Activated B cell treated with CpG ODN at 0.5 μM for 24 hours (primary cell): ENCODE data around the gene PDS5B. TPM values are rescaled to one million over a fixed set of nuclear protein-coding genes. Genes with fewer than 3 reads are reported as not detected.
A peak's percentile ranks its signal among the peaks of the same experiment; 100 is the strongest.

Source experiments
- ATAC-seq: fragments of 200-7000 bp; cut with Tn5 transposase; one replicate; pipeline ENCODE4 v1.10.0; 2021; ENCODE audit warnings: low read depth, mild to moderate bottlenecking, moderate library complexity
- CTCF ChIA-PET: fragments of 350-600 bp; sonication (Branson Sonifier 250); formaldehyde crosslinking; loops from one replicate; lab custom pipeline; 2021; ENCODE audit warnings: antibody characterized with exemption; lab: Charles Lee
- POLR2A ChIA-PET: fragments of 350-600 bp; sonication (Branson Sonifier 250); formaldehyde crosslinking; loops from one replicate; lab custom pipeline; 2021; ENCODE audit warnings: antibody characterized with exemption; lab: Charles Lee
- DNase-seq: peaks from one replicate; pipeline ENCODE4 v3.0.0; 2022
- H3K27ac Mint-ChIP-seq: one replicate; pipeline ENCODE4 v1.8.0; 2020; ENCODE audit warnings: mixed read lengths
- H3K27me3 Mint-ChIP-seq: one replicate; pipeline ENCODE4 v1.8.0; 2021; ENCODE audit warnings: mixed read lengths
- H3K36me3 Mint-ChIP-seq: one replicate; pipeline ENCODE4 v1.8.0; 2021; ENCODE audit warnings: low read depth, mixed read lengths
- H3K4me1 Mint-ChIP-seq: one replicate; pipeline ENCODE4 v1.8.0; 2021; ENCODE audit warnings: mixed read lengths
- H3K4me3 Mint-ChIP-seq: one replicate; pipeline ENCODE4 v1.8.0; 2020; ENCODE audit warnings: mild to moderate bottlenecking, mixed read lengths
- H3K9me3 Mint-ChIP-seq: one replicate; pipeline ENCODE4 v1.8.0; 2020; ENCODE audit warnings: mixed read lengths
- intact Hi-C: fragments of 100-400 bp; cut with micrococcal nuclease; formaldehyde crosslinking; loops from one replicate; pipeline ENCODE4 v1.15.1; 2024
- total RNA-seq: library from RNA; stranded (reverse); gene quantifications from 2 replicates; pipeline ENCODE4 v1.2.3, GENCODE V29; 2022
- TF ChIP-seq, protein P1 (sequence below): fragments of 200-600 bp; IDR thresholded peaks from one replicate; pipeline ENCODE4 v1.8.0; 2022; ENCODE audit warnings: antibody characterized with exemption, mild to moderate bottlenecking

PDS5B gene
- total RNA-seq, 1 donor from 2014 or later = 47.2 TPM

DNA sequence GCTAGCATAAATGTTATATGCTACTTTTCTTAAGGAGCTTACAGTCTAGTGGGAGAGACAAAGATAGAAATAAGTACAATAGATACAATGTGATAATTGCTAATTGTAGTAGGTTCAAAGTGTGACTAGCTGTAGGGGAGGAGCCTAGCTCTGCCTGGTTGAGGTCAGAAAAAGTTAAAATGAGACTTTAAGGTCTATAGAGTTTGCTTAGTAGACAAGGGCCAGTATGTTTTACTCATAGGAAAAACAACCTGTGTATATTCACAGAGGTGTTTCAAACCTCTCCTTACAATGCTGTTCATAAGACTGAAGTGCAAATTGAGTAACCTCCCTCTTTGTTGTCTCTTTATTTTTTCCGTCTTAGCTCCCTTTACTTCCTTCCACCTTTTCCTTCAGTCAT is 56.1 kb downstream of the PDS5B start:
- ATAC-seq (no peak), DNase-seq (no peak)
- H3K36me3 Mint-ChIP-seq = no peaks in the 10 kb centered on the region
- H3K27ac Mint-ChIP-seq = peak overlapping the region; percentile 25
- peaks cover 67% of the 10 kb centered on the region for H3K4me1 Mint-ChIP-seq
- H3K27me3 Mint-ChIP-seq = no peaks in the 10 kb centered on the region
- intact Hi-C loops = loop anchor here (5.0 kb wide), 1 partner anchor 260 kb away; no protein-coding TSS in a partner anchor
- H3K4me3 Mint-ChIP-seq = no peak overlapping the region
- TF ChIP-seq, protein P1, sequence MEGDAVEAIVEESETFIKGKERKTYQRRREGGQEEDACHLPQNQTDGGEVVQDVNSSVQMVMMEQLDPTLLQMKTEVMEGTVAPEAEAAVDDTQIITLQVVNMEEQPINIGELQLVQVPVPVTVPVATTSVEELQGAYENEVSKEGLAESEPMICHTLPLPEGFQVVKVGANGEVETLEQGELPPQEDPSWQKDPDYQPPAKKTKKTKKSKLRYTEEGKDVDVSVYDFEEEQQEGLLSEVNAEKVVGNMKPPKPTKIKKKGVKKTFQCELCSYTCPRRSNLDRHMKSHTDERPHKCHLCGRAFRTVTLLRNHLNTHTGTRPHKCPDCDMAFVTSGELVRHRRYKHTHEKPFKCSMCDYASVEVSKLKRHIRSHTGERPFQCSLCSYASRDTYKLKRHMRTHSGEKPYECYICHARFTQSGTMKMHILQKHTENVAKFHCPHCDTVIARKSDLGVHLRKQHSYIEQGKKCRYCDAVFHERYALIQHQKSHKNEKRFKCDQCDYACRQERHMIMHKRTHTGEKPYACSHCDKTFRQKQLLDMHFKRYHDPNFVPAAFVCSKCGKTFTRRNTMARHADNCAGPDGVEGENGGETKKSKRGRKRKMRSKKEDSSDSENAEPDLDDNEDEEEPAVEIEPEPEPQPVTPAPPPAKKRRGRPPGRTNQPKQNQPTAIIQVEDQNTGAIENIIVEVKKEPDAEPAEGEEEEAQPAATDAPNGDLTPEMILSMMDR = no peak
- POLR2A ChIA-PET = interaction anchor here (1.6 kb wide), 1 partner anchor 57 kb away, joined by 4 read pairs; the partner anchor contains the start of gene PDS5B
- no peaks in the 10 kb centered on the region for H3K9me3 Mint-ChIP-seq
- CTCF ChIA-PET = interaction anchor here (0.9 to 3.0 kb wide), 7 partner anchors 9 to 62 kb away, joined by 3 to 24 read pairs (median 4); partner anchors contain the start of gene PDS5B

DNA sequence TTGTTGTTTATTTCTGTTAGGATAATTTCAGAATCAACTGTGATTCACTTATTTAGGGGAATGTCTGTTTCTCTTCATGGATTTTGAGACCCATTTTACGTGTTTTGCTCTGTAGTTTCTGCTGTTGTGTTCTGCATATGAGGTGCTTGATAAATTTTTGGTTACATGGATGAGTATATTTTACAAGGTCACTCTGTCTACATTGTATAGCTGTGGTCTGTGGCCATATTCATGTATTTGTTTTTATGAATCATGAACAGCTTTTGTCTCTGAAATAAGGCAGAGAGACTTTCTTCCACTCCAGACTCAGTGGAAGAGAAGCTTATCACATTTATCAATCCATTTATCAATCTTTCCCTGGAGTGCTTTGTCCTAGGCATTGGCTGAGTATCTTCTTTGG is 56.6 kb downstream of the PDS5B start:
- H3K27me3 Mint-ChIP-seq = no peaks in the 10 kb centered on the region
- no peaks in the 10 kb centered on the region for H3K36me3 Mint-ChIP-seq
- POLR2A ChIA-PET = no interaction called here
- ATAC-seq = no peak
- no peak for DNase-seq
- peaks cover 71% of the 10 kb centered on the region for H3K4me1 Mint-ChIP-seq
- CTCF ChIA-PET = interaction anchor here (0.9 to 3.0 kb wide), 7 partner anchors 8 to 63 kb away, joined by 3 to 24 read pairs (median 4); partner anchors contain the start of gene PDS5B
- TF ChIP-seq, protein P1 = no peak
- intact Hi-C loops = loop anchor here (5.0 kb wide), 1 partner anchor 261 kb away; no protein-coding TSS in a partner anchor
- no peak overlapping the region for H3K4me3 Mint-ChIP-seq
- no peak overlapping the region for H3K27ac Mint-ChIP-seq
- H3K9me3 Mint-ChIP-seq = no peaks in the 10 kb centered on the region

DNA sequence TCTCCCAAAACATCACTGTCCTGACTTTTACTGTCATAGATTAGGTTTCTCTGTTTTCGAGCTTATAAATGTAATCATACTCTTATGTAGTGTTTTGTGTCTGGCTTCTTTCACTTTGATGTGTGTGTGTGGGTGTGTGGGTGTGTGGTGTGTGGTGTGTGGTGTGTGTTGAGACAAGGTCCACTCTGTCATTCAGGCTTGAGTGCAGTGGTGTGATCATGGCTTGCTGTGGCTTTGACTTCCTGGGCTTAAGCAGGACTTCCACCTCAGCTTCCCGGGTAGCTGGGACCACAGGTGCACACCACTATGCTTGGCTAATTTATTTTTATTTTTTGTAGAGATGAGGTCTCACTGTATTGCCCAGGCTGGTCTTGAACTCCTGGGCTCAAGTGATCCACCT is 59.6 kb downstream of the PDS5B start:
- TF ChIP-seq, protein P1 = no peak
- DNase-seq = no peak
- no peak for ATAC-seq
- H3K9me3 Mint-ChIP-seq = no peaks in the 10 kb centered on the region
- H3K36me3 Mint-ChIP-seq = no peaks in the 10 kb centered on the region
- ChIA-PET POLR2A (interaction anchor here (1.2 kb wide), 1 partner anchor 330 kb away, joined by 3 read pairs; the partner anchor contains the start of genes BRCA2 and ZAR1L), CTCF (interaction anchor here (0.7 to 1.6 kb wide), 2 partner anchors 10 to 60 kb away, joined by 3 to 6 read pairs; no protein-coding TSS in a partner anchor)
- no peaks in the 10 kb centered on the region for H3K27me3 Mint-ChIP-seq
- H3K27ac Mint-ChIP-seq = no peak overlapping the region
- peaks cover 86% of the 10 kb centered on the region for H3K4me1 Mint-ChIP-seq
- intact Hi-C loops = loop anchor here (2.0 kb wide), 1 partner anchor 13 kb away; no protein-coding TSS in a partner anchor
- H3K4me3 Mint-ChIP-seq = no peak overlapping the region

DNA sequence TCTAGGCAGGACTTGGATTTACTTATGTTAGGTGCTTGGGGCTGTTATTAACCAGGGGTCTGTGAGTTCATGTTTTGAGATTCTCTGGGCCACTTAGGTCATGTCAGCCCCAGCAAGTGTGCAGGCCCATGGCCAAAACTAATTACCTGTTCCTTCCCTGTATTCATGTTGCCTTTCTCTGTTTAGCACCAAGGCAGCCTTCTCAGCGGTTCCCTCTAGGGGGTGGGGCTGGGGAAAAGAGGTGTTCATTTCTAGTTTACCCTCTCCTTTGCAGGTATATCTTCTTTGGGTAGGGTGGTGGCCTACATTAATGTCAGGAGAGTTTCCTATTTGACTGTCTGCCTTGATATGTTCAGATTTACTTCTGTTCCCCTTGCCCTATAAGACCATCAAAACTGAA is 61.7 kb downstream of the PDS5B start:
- POLR2A ChIA-PET = no interaction called here
- CTCF ChIA-PET = interaction anchor here (1.1 to 2.4 kb wide), 5 partner anchors 9 to 62 kb away, joined by 3 to 9 read pairs (median 4); partner anchors contain the start of gene PDS5B
- no peak overlapping the region for H3K4me3 Mint-ChIP-seq
- H3K27me3 Mint-ChIP-seq = no peaks in the 10 kb centered on the region
- H3K27ac Mint-ChIP-seq = peak overlapping the region; percentile 14
- TF ChIP-seq, protein P1 = no peak
- DNase-seq (no peak), ATAC-seq (no peak)
- no peaks in the 10 kb centered on the region for H3K36me3 Mint-ChIP-seq
- no peaks in the 10 kb centered on the region for H3K9me3 Mint-ChIP-seq
- intact Hi-C loops = loop anchor here (1.0 to 2.0 kb wide), 2 partner anchors 9 to 15 kb away; no protein-coding TSS in a partner anchor
- peaks cover 66% of the 10 kb centered on the region for H3K4me1 Mint-ChIP-seq

DNA sequence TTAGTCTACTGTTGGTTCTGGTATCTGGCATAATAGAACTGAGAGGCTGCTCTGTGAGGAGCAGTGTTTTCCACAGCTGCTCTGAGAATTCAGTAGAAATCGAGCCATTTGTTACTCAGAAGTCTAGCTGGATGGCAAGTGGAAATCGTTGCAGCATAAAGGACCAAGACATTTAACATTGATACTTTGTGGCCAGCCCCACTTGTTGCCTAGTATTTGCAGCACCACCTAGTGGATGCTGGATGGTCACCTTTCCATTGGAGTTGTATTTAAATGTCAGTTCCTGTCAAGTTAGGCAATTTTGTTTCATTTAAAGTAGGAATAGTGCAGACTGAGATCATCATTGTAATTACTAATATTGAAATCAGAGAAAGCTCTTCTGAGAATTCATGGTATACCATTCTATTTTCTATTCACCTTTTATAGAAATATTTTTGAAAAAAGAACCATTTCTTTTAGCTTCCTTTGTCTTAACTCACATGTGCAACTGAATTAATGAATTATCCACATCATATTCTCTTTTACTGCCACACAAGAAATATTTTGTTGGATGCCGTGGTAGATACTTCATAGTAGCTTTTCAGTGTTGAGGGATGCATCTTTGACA is 64.6 kb downstream of the PDS5B start:
- Mint-ChIP-seq H3K36me3 (peaks cover 15% of the 10 kb centered on the region), H3K27ac (no peak overlapping the region)

More for the DNA sequence above, 64.6 kb downstream of the PDS5B start:
- TF ChIP-seq, protein P1 = peak; percentile 78
- DNase-seq = no peak
- ChIA-PET POLR2A (no interaction called here), CTCF (interaction anchor here (0.6 to 3.7 kb wide), 20 partner anchors 8 to 789 kb away, joined by 3 to 30 read pairs (median 4); partner anchors contain the start of gene PDS5B)
- H3K27me3 Mint-ChIP-seq = no peaks in the 10 kb centered on the region
- peaks cover 54% of the 10 kb centered on the region for H3K4me1 Mint-ChIP-seq
- ATAC-seq = peak; percentile 85
- peaks cover 3% of the 10 kb centered on the region for H3K9me3 Mint-ChIP-seq
- no peak overlapping the region for H3K4me3 Mint-ChIP-seq
- intact Hi-C loops = loop anchor here (1.0 to 10.0 kb wide), 7 partner anchors 65 to 1071 kb away; partner anchors contain the start of genes BRCA2, FRY, N4BP2L2 and PDS5B
